HG03469 (cell line): ENCODE measurements around the gene LPP.

Experiments
- ATAC-seq: cut with Tn5 transposase; IDR thresholded peaks from one replicate; pipeline ENCODE4 v1.9.1; 2021; ENCODE audit warnings: mild to moderate bottlenecking, moderate library complexity, moderate number of reproducible peaks; ENCODE audit not compliant: unreplicated experiment

The LPP gene

GRCh38 chr3:188842639-188843038 is 688.7 kb downstream of the LPP start:
- ATAC-seq = no peak

DNA sequence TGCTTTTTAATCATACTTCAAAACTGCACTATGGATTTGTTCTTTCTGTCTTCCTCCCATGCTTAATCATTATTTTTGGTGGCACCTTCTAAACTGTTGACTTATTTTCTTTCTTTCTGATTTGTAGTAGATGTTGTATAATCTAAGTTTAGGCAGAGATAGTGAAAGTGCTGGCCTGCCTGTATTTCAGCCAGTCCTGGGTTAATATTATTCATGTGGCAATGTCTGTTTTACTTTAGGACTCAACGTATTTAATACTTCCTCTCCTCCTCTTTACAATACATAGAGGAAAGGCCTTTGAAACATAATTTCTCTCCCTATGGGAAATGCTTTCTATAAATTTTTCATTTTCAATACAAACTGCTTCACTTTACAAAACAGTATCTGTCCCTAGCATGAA is 690.1 kb downstream of the LPP start:
- no peak for ATAC-seq

DNA sequence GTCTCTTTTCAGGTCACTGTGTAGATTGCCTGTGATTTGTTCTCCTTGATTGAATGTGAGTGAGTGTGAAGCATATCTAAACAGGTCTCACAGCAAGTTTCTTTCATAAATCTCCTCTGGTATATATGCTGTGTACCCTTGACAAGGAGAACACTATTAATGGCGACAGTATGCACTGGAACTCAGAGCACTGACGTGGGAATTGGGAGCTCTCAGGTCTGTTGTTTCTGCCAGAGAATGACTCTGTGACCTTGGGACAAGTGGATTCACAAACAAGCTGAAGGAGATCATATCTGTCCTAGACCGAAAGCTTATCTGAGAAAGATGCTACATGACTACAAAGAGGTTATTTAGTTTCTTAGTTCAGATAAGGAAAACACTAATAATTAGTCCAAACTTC is 691.6 kb downstream of the LPP start:
- no peak for ATAC-seq

- no peak for ATAC-seq
Observed at GRCh38 chr3:188848947-188849346, 695.0 kb downstream of the LPP start.

DNA sequence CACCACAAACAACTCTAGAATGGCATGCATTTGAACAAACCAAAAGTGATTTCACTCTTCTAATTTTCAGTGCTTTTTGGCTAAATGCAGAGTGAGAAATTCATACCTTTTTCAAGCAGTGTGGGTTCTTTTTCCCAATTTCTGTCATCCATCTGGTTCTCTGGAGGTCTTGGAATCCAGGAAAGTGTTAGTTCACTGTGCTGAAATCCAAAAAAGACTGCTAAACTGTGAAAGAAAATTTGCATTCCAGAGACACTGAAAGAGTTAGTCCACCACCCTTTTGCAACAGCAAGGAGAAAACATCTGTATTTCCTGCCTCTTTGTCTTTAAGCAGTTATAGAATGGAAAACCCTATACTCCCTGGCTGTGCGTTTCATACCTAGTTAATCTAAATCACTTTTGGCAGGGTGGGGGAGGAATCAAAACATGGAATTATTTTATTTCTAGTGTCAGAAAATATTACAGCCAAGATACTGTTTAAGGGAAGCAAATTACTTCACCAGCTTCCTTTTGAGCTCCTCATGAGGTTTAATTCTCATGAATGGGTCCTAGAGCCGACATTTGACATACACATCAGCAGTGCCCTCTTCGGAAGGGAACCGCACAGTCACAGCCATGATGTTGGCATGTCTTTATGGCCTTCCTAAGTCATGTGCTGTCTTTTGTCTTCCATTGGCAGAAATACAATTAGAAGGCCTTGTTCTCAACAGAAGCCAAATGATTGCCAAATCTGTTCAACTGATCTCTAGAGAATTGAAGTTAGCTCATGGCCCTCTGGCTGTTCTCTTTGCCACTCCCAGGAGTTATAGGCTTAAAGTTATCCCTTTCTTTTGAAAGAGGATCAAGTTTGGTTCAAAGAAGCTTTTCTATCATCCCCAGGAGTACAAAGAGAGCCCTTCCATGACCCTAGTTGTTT is 700.2 kb downstream of the LPP start:
- no peak for ATAC-seq

GRCh38 chr3:188854772-188855149 is 700.8 kb downstream of the LPP start:
- no peak for ATAC-seq

- no peak for ATAC-seq
Observed at GRCh38 chr3:188855675-188856074, 701.7 kb downstream of the LPP start.

DNA sequence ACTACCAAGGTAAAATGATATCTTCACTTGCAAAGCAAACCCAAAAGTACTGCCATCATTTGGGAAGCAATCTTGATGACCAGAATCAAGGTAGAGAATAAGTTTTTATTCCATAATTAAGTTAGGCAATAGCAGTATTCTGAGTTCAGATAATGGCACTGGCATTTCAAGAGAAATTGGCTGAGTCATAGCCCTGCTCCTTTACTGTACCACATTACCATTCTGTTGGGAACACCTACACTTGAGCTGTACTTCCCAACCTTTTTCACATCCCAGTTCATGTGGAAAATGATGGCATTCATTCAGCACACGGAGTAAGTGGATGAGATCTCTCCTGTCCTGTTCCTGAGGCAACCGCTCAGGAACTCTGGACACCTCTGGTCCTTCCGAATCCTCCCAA is 706.2 kb downstream of the LPP start:
- no peak for ATAC-seq

GRCh38 chr3:188861842-188862744 is 708.1 kb downstream of the LPP start:
- no peak for ATAC-seq

- no peak for ATAC-seq
Observed at GRCh38 chr3:188863999-188864406, 710.0 kb downstream of the LPP start.

- ATAC-seq = no peak
Observed at GRCh38 chr3:188867691-188868265, 713.8 kb downstream of the LPP start.

- no peak for ATAC-seq
Observed at GRCh38 chr3:188868803-188869202, 714.8 kb downstream of the LPP start.

GRCh38 chr3:188869628-188870027 is 715.7 kb downstream of the LPP start:
- ATAC-seq = no peak

- no peak for ATAC-seq
Observed at GRCh38 chr3:188870431-188870830, 716.5 kb downstream of the LPP start.

DNA sequence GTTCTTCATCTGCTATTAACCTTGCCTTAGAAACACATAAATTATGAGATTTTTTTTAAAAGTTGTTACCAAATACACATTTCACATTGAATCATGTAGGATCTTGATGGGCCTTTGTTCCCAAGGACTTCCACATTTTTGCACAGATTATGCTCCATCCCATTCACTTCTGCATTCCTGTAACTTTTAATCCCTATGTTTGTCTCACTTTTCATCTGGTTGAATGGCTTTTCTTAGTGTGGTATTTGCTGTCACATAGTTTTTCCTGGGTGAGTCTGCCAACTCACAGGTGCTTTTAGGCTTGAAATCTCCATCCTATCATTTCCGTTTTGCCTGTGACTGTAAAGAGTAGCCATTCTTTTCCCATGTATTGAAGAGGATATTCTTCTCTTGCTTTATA is 720.6 kb downstream of the LPP start:
- ATAC-seq = no peak

DNA sequence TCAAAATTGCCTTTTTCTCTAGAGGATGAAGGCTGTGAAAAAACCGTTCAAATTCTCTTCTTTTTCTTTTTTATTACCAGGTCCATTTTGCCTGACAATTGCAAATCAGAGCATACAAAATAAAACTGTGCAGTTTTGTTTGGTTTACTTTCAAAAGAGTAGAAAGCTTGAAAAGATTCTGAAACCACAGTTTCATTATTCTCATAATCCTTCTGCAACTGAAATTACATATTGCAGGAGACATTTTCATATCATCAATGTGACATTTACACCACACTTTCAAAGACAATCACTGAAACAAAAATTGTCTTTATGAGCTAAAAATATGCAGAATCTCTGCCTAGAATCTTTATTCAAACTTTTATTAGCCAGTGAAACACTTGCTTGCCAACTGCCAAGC is 721.5 kb downstream of the LPP start:
- ATAC-seq = no peak

GRCh38 chr3:188876370-188876769 is 722.4 kb downstream of the LPP start:
- ATAC-seq = no peak

DNA sequence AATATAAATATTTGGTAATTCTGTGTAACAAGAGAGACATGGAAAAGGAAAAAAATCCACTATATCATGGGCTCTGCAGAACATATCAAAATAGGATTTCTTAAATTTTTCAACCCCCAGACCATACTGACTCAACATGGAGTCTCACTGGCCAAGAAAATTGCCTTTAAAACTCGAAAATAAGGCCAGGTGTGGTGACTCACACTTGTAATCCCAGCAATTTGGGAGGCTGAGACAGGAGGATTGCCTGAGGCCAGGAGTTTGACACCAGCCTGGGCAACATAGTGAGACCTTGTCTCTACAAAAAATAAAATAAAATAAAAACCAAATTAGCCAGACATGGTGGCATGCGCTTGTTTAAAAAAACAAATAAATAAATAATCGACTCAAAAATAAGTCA is 723.4 kb downstream of the LPP start:
- ATAC-seq = no peak

DNA sequence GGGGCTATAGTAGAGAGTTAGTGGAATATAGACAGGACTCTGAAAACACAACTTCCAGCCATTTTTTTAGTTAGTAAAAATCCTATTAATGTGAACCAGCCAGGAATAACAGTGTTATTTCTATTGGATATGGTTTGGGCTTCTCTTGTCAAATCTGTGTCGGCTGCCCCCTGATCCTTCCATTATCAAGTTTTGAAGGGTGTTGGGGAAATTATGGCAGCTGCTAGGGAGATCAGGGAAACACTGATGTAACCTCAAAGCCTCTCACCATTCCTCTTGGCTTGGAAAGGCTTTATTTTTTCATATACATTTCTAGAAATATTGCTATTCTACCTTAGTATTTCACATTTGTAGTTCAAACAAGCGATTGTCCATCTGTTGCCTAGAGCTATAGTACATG is 724.1 kb downstream of the LPP start:
- no peak for ATAC-seq

GRCh38 chr3:188881954-188882641 is 728.1 kb downstream of the LPP start:
- ATAC-seq = no peak
